Measurements from ENCODE around the gene OXSR1.

The OXSR1 gene

DNA sequence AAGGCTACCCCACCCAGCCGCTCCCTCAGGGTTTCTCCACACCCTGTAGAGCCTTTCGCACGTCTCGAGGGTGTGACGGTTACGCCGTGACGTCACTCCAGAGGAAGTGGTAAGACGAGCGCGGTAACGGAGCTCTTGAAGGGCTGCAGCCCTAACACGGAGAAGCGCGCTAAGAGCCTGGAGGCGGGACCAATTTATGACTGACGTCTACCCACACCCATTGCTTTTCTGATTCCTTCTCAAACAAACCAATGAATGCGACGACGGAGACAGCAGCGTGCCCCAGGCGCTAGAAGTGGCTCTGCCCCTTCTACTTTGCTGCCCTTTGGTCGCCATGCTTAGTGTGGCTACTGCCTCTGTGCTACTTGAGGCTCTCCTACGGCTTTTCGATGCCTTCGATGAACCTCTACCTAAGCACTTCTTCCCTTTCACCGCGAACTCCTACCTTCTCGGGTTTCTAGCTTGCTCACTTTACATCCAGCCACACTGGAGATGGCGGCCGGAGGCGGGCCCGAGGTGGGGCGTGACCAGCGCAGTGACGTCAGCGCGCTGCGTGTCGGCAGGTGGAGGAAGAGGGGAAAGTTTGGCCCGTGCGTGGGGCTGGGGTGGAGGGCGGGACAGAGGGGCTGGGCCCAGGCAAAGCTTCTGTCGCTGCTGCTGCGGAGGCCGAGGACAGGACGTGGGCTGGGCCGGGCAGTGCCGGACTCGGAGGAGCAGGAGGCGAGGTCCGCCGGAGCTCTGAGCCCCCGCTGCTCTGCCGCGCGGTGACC, at the start of gene OXSR1:
TSS of gene OXSR1 (plus strand) at position 586 of the 770 bp plus-strand sequence. CDS start 340 bp downstream, outside the sequence.
- TF ChIP-seq GATA3 (IDR thresholded peaks at IDR 0.05; ENCODE audit: low read depth, low read length) = no peak
- no peak for TF ChIP-seq GATA2 (IDR thresholded peaks at IDR 0.05; ENCODE audit: low read depth, low read length)

DNA sequence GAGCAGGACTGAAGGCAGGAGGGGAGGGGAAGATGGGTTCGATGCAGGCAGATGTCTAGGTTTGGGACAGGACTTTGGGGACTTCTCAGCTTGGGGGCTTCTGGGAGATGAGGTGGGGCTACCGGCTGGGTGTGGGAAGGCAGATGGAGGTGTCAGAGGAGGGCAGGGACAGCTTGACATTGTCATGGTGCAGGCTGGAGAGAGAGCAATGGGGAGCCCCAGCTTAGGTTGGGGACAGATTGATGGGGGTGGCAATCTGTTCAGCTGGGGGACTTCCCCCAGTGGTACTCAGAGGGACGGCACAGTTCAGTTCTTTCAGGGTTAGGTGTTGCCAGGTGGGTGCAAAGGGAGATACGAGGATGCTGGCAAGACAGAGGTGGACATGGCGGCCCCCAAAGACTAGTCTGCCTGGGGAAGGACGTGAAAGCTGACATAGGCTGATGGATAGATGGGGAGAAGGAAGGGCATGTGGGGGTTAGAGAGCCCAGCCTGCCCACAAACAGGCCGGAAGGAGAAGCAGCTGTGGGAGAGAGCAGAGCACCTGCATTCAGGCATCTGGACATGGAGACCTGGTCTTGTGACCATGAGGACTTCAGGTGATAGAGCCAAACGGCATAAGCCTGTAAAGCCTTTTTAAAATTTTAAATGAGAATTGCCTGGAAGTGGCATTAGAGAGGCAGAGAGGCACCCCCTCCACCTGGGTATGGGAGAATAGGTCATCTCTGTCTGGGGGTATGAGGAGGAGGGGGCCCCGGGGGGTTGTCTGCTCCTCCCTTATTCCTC, 49.5 kb upstream of the OXSR1 start:
- TF ChIP-seq GATA3 (IDR thresholded peaks at IDR 0.05; ENCODE audit: low read depth, low read length) (no peak), GATA2 (IDR thresholded peaks at IDR 0.05; ENCODE audit: low read depth, low read length) (no peak)

DNA sequence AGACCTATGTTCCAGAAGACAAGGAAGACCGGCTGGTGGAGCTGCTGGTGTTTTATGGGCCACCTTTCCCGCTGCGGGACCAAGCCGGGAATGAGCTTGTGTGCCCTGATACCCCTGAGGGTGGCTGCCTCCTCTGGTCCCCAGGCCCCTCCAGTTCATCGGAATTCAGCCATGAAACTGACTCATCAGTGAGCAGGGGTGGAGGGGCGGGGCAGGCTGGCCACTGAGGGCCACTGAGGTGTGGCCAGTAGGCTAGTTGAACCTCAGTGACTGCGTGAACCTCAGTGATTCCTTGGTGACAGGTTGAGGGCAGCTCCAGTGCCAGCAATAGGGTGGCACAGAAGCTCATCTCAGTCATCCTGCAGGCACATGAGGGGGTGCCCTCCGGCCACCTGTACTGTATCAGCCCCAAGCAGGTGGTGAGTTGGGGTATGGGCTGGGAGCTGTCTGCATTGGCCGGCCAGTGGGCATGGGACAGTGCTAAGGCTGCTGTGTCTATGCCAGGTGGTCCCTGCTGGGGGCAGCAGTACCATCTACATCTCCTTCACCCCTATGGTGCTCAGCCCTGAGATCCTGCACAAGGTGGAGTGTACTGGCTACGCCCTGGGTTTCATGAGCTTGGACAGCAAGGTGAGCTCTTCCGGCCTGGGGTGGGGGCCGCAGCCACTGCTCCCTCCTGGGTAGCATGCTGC, 48.7 kb upstream of the OXSR1 start:
- TF ChIP-seq GATA3 (IDR thresholded peaks at IDR 0.05; ENCODE audit: low read depth, low read length) = no peak
- no peak for TF ChIP-seq GATA2 (IDR thresholded peaks at IDR 0.05; ENCODE audit: low read depth, low read length)

DNA sequence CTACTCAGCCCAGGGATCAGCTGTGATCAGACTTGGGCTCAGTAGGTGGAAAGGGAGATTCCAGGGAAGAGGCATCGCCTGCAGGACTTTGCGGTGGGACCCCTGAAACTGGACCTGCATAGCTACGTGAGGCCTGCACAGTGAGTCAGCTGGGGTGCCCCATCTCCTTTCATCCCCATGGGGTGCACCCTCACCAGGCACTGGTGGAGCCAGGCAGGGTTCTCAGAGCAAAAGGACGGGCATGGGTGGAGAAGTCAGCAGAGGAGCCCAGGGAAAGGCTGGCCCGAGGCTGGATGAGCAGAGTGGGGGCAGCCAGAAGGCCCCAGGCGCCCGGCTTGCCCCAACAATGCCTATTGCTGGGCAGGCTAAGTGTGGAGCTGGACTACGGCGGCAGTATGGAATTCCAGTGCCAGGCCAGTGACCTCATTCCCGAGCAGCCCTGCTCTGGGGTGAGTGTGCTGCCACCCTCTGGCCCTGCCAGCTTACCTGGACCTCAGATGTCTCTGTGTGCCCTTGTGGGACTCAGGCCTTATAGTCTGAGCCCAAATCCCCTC, 48.1 kb upstream of the OXSR1 start:
- TF ChIP-seq GATA2 (IDR thresholded peaks at IDR 0.05; ENCODE audit: low read depth, low read length) (no peak), GATA3 (IDR thresholded peaks at IDR 0.05; ENCODE audit: low read depth, low read length) (no peak)

DNA sequence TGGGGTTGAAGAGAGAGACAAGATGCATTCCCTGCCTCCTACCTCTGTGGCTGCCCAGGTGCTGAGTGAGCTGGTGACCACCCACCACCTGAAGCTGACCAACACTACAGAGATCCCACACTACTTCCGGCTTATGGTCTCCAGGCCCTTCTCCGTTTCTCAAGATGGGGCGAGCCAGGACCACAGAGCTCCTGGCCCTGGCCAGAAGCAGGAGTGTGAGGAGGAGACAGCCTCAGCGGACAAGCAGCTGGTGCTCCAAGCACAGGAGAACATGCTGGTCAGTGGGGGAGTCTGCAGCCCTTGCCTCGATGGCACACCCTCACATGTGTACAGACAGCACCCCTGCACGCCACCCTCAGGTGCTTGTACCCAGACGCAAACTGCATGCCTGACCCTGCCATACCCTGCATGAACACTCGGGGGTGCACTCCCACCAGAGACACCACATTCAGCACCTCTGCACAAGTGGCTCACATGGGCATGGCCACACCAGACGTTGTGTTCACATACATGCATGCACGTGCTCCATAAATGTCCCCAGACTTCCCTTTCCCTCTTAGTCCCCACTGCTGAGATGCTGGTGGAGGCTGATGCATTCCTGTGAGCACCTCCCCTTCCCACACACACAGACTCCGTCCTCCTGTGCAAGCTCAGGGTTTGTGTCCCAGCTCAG, 47.5 kb upstream of the OXSR1 start:
- TF ChIP-seq GATA3 (IDR thresholded peaks at IDR 0.05; ENCODE audit: low read depth, low read length) (no peak), GATA2 (IDR thresholded peaks at IDR 0.05; ENCODE audit: low read depth, low read length) (no peak)

- no peak for TF ChIP-seq GATA2 (IDR thresholded peaks at IDR 0.05; ENCODE audit: low read depth, low read length)
- no peak for TF ChIP-seq GATA3 (IDR thresholded peaks at IDR 0.05; ENCODE audit: low read depth, low read length)
Measured at GRCh38 chr3:38118421-38119247, 46.7 kb upstream of the OXSR1 start.

DNA sequence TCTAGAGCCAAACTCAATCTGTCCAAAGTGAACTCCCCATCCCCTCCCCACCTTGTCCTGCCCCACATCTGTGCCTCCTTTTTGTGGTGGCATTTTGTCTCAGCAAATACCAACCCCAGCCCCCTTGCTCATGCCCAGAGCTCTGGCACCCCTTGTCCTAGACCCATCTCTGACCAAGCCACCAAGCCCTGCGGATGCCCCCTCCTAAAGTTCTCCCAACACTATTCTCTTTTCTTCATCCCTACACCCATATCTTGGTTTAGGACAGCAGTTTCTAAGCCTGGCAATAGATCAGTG, 46.1 kb upstream of the OXSR1 start:
- TF ChIP-seq GATA3 (IDR thresholded peaks at IDR 0.05; ENCODE audit: low read depth, low read length) (no peak), GATA2 (IDR thresholded peaks at IDR 0.05; ENCODE audit: low read depth, low read length) (no peak)

DNA sequence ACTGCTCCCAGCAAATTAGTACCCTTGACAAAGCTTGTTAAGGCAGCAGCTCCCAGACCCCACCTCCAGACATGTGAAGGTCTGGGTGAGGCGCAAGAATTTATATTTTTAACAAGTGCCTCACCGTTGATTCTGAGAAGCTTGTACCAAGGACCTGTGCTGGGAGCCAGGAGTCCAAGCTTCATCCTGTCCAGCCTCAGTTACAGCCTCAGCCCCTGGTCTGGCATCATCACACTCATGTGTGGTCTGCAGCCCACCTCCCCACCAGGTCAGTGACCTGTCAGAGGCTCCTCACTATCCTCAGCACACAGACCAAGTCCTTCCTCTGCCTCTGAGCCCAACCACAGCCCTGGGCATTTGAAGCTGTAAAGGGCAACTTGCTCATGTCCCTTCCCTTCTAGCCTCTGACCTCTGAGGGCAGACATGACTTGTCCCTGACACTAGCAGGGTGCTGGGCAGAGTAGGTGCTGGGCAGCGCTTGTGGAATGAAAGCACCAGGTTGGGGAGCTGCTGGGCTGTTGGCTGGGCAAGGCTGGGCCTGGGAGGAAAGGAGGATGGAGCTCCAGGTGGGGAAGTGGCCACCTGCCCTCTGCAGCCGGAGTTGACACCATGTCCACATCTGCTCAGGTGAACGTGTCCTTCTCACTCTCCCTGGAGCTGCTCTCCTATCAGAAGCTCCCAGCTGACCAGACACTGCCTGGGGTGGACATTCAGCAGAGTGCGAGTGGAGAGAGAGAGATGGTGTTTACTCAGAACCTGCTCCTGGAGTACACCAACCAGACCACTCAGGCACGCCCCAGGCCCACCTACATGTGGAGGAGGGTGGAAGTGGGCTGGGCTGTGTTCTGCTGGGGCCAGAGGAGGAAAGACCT, 45.3 kb upstream of the OXSR1 start:
- TF ChIP-seq GATA2 (IDR thresholded peaks at IDR 0.05; ENCODE audit: low read depth, low read length) (no peak), GATA3 (IDR thresholded peaks at IDR 0.05; ENCODE audit: low read depth, low read length) (no peak)

DNA sequence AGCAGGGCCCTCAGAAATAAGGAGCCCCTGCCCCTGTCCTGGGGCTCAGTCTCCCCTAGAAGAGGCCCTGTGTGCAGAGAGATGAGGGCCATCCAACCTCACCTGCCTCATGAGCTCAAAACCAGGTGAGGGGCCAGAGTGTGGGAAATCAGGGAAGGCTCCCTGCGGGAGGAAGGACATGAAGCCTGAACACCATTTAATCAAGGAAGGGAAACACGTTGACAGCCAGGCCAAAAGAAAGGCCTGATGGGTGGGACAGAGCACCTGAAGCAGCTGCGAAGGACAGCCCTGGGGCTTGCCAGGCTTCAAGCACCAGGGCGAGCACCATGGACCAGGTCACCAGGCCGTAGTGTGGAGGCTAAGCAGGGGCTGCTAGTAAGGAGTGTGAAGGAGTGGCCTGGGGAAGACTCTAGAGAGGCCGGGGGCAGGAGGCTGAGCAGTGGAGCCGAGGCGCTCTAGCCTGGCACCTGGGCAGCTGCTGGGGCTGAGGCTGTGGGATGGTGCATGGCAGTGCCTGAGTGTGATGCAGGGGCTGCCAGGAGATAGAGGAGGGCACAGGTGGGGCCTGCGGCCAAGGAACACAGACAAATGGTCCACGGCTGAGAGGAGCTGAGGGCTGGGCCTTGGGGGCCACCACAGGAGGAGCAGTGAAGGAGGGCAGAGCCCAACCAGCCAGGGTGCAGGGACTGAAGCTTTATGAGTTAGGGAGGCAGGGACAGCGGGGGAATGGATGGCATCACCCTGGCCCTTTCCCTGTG, 44.5 kb upstream of the OXSR1 start:
- TF ChIP-seq GATA2 (IDR thresholded peaks at IDR 0.05; ENCODE audit: low read depth, low read length) = no peak
- no peak for TF ChIP-seq GATA3 (IDR thresholded peaks at IDR 0.05; ENCODE audit: low read depth, low read length)

DNA sequence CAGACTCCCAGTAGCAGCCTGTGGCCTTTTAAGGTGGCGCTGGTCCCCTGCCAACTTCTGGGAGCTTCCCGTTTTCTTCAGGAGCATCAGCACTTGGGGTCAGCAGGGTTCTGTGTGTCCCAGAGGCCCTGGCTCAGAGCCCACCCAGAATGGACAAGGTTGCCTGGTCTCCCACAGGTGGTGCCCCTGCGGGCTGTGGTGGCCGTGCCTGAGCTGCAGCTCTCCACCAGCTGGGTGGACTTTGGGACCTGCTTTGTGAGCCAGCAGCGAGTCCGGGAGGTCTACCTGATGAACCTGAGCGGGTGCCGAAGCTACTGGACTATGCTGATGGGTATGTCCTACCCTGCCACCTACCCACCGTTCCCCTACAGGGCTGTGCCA, 43.9 kb upstream of the OXSR1 start:
- TF ChIP-seq GATA2 (IDR thresholded peaks at IDR 0.05; ENCODE audit: low read depth, low read length) = no peak
- TF ChIP-seq GATA3 (IDR thresholded peaks at IDR 0.05; ENCODE audit: low read depth, low read length) = no peak

GRCh38 chr3:38121832-38122461, 43.4 kb upstream of the OXSR1 start:
- TF ChIP-seq GATA3 (IDR thresholded peaks at IDR 0.05; ENCODE audit: low read depth, low read length) (no peak), GATA2 (IDR thresholded peaks at IDR 0.05; ENCODE audit: low read depth, low read length) (no peak)
